Glomerular visceral epithelial cell (primary cell): ENCODE results near the gene ARL8B.

ENCODE experiments used
- DNase-seq: peaks from one replicate; pipeline ENCODE4 v3.0.0-alpha.2; 2016; ENCODE audit errors: extremely low spot score

ARL8B gene

DNA sequence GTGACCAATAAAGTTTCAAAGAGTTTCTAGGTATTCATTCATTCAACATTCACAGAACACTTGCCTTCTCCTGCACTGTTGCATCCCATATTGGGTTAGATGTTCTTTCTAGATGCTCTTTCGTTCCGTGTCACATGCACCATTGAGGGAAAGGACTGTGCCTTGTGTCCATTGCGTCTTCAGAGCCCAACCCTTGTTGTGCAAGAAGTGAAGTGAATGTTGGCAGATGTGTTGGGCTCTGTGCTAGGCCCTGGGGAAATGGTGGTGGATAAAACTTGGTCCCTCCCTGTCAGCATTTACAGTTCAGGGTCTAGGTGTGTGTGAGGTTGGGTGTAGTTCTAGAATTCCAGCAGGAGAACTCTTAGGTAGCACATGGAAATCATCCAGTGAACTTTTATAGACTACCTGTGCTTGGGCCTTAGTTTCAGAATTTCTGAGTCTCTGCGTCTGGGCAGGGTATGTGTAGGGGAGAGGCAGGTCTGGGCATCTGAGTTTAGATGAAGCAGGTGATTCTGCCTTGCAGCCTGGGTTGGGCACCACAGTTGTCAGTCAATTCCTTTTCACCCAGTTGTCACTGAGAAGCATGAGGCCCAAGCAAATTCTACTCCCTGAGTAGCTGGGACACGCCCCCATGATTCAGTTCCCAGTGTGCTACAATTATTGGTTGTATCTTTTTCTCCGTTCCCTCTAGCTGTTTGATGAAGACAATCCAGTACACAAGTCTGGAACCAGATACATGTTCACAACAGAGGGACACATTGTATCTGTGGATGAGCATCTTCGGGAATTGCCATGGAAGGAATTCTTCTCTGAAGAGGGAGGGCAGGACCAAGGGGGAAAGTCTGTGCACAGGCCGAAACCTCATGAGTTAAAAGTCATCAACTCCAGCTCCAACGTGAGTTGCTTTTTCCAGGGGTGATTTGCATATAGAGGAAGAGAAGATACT is 90.8 kb downstream of the ARL8B start:
- no peak for DNase-seq

DNA sequence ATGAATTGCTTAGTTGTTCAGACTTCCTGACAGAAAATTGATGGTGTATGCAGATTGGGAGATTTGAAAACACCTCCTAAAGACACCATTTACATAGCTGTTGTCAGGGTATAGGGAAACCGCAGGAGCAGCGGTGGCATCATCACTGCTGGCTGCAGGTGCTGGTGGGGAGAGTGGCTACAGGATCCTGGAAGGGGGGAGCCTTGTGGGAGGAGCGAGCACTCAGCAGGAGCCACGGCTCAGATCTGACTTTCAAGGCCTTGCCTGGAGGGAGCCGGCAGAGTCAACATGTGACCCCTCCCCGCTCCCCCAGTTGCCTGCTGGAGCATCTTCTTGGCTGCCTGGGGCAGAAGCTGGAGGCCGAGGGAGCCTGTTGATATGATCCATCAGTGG is 91.5 kb downstream of the ARL8B start:
- DNase-seq, result no peak

GRCh38 chr3:5214352-5214751 is 92.3 kb downstream of the ARL8B start:
- DNase-seq, result no peak

- no peak for DNase-seq
Observed at GRCh38 chr3:5217824-5218595, 95.9 kb downstream of the ARL8B start.

- no peak for DNase-seq
Observed at GRCh38 chr3:5218815-5219214, 96.7 kb downstream of the ARL8B start.

DNA sequence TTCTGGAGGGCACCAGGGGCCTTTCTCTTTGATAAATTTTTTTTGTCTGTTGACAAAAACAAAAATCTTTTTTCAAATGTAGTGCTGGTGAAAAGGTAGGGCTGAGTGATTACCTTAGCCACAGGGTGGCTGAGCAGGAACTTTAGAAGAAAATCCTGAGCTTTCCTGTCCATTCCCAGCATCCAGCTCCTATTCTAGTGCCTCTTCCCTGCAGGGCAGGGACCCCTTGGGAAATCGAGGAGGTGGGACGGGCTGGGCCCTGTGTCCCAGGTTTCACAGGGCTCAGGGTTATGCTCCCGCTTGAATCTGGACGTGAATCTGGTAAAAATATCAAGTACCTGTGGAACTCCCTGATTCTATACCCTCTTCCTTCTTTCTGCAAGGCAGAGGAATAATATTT is 97.1 kb downstream of the ARL8B start:
- DNase-seq, result no peak

- no peak for DNase-seq
Observed at GRCh38 chr3:5220193-5220592, 98.1 kb downstream of the ARL8B start.

DNA sequence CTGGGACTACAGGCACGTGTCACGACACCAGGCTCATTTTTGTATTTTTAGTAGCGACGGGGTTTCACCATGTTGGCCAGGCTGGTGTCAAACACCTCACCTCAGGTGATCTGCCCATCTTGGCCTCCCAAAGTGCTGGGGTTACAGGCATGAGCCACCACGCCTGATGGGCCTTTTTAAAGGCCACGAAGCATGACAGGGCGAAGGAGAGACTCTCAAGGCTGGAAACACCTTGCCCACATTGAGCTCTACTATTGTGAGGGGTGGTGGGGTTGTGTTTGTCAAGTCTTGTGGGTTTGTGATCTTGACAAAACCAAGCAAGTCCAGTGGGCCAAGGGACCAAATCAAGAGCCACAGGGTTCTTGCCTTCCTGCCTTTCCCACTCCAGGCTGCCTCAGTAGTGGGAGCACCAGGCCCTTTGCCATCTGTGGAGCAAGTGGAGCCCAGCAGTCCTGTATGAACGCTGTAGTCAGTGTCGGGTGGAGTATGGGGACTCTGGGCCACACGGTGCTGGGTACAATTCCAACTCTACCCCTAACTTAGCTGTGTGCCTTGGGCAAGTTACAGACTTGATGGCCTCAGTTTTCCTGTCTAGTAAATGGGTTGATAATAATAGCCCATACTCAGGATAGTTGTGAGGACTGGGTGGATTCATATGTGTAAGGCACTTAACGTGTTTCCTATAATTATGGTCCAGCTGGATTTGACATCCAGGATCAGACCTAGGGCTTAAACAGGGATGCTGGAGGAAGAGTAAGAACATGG is 98.8 kb downstream of the ARL8B start:
- DNase-seq, result no peak

GRCh38 chr3:5221701-5222100 is 99.6 kb downstream of the ARL8B start:
- no peak for DNase-seq

DNA sequence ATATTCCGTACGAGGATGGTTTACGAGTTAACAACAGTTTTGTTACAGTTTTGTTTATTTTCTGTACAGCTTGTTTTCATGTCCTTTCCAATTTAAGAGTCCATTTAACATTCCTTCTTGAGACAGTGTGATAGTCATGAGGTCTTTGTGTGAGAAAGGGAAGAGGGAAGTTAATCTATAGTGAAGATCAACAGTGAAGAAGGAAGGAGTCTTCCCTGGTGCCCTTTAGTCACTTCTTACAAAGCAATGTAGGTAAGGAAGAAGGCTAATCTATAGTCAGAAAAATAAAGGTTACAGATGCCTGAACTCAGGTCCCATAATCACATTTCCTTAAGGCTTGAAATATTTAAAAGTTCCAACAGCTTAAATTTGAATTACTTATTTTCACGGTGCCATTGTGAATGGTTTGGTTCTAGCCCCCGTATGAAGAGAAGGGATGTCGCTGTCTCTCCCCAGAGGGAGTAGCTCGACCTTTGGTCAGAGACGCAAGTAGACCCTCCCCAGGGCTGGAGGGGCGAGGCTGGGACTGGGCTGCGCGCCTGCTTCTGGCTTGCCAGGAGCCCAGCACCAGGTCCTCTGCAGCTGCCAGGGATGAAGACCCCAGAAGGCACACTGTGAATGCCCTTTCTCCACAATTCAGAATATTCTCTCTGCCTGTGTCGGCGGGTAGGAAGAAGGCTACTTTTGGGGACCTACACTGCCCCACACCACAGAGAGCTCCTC is 100.4 kb downstream of the ARL8B start:
- DNase-seq, result no peak

DNA sequence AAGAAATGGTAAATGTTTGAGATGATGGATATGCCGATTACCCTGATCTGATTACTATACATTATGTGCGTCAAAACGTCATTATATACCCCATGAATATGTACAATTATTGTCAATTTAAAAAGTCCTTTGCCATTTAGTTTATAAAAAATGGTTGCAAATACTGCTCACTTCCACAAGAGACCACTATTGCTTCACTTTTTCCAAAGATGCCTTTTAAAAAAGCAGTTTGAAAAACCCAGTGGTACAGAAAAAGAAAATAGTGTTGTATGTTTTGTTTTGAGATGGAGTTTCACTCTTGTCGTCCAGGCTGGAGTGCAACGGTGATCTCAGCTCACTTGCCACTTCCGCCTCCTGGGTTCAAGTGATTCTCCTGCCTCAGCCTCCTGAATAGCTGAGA is 104.7 kb downstream of the ARL8B start:
- DNase-seq, result peak; percentile 7

GRCh38 chr3:5227812-5228211 is 105.7 kb downstream of the ARL8B start:
- DNase-seq, result no peak

DNA sequence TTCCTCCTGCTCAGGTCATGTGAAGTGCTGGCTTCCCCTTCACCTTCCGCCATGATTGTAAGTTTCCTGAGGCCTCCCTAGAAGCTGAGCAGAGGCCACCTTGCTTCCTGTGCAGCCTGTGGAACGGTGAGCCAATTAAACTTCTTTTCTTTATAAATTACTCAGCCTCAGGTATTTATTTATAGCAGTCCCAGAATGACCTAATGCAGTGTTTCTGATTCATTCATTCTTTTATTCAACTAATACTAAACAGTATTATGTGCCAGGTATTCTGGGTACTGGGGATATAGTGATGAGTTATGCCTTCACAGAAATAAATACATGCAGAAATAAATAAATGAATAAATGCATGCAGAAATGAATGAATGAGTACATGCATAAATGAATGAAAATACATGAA is 107.3 kb downstream of the ARL8B start:
- DNase-seq, result no peak
